K562 (cell line): ENCODE measurements around the gene MMAB. TPM values are rescaled to one million over a fixed set of nuclear protein-coding genes. Genes with fewer than 3 reads are reported as not detected.

Source experiments
- ADNP ChIP-seq: fragments of 200-800 bp; sonication (Bioruptor generic); IDR thresholded peaks from 2 replicates; pipeline ENCODE4 v1.6.1; 2016; ENCODE audit warnings: missing genetic modification characterization, missing compliant biosample characterization
- CEBPZ ChIP-seq: fragments of 150-350 bp; IDR thresholded peaks from 2 replicates; pipeline ENCODE4 v1.6.1; 2014; ENCODE audit warnings: low read depth, mild to moderate bottlenecking, low read length, borderline replicate concordance
- DEAF1 ChIP-seq: fragments of 450-650 bp; formaldehyde crosslinking; IDR thresholded peaks from 2 replicates; pipeline ENCODE4 v1.4.0; 2020; ENCODE audit warnings: mild to moderate bottlenecking, moderate library complexity
- ETV6 ChIP-seq, 3 experiments: fragments of 150-350 bp in 1 of 3; sonication (generic) in 1 of 3; formaldehyde crosslinking in 1 of 3; IDR thresholded peaks; 2 replicates each; pipeline versions ENCODE4 v1.6.1 to v1.8.0; 2014 to 2022; ENCODE audit warnings: borderline replicate concordance in 2 of 3, low read depth in 2 of 3, antibody characterized with exemption in 1 of 3, low read length in 1 of 3, mild to moderate bottlenecking in 1 of 3, missing genetic modification reagents in 1 of 3
- FOXO4 ChIP-seq: fragments of 450-650 bp; formaldehyde crosslinking; IDR thresholded peaks from 2 replicates; pipeline ENCODE4 v1.4.0; 2020; ENCODE audit warnings: mild to moderate bottlenecking, moderate library complexity
- LCOR ChIP-seq: sonication (generic); formaldehyde crosslinking; IDR thresholded peaks from 2 replicates; pipeline ENCODE4 v1.8.0; 2022; ENCODE audit warnings: mild to moderate bottlenecking, missing genetic modification reagents
- NFIC ChIP-seq: fragments of 450-650 bp; IDR thresholded peaks from 2 replicates; pipeline ENCODE4 v1.6.1; 2017; ENCODE audit warnings: mild to moderate bottlenecking, inconsistent platforms
- NFRKB ChIP-seq: fragments of 450-650 bp; IDR thresholded peaks from 2 replicates; pipeline ENCODE4 v1.6.1; 2016; ENCODE audit warnings: low read depth
- OTX1 ChIP-seq: fragments of 450-650 bp; formaldehyde crosslinking; IDR thresholded peaks from 2 replicates; pipeline ENCODE4 v1.4.0; 2022; ENCODE audit warnings: mild to moderate bottlenecking
- SAP30 ChIP-seq: fragments of 200-600 bp; sonication (generic); IDR thresholded peaks from 2 replicates; pipeline ENCODE4 v1.6.1; 2012; ENCODE audit warnings: borderline replicate concordance, low read depth, mild to moderate bottlenecking, moderate library complexity, low read length, control low read depth, inconsistent platforms; ENCODE audit not compliant: insufficient read depth, poor library complexity, severe bottlenecking
- SLC30A9 ChIP-seq: fragments of 250-450 bp; sonication (Bioruptor Pico); IDR thresholded peaks from 2 replicates; pipeline ENCODE4 v1.8.0; 2022; ENCODE audit warnings: mild to moderate bottlenecking, moderate library complexity
- SMARCE1 ChIP-seq: fragments of 450-650 bp; IDR thresholded peaks from 2 replicates; pipeline ENCODE4 v1.7.1; 2016; ENCODE audit warnings: mild to moderate bottlenecking
- STAT5A ChIP-seq: IDR thresholded peaks from 2 replicates; pipeline ENCODE4 v1.6.1; 2012; ENCODE audit warnings: low read length, inconsistent platforms, borderline replicate concordance
- ZKSCAN8 ChIP-seq: fragments of 200-800 bp; sonication (Bioruptor generic); IDR thresholded peaks from 2 replicates; pipeline ENCODE4 v1.6.1; 2016; ENCODE audit warnings: missing genetic modification characterization, missing compliant biosample characterization
- ZNF324 ChIP-seq: fragments of 250-450 bp; sonication (Bioruptor Pico); IDR thresholded peaks from 2 replicates; pipeline ENCODE4 v1.4.0; 2020; ENCODE audit warnings: mild to moderate bottlenecking
- ZNF398 ChIP-seq: fragments of 250-450 bp; sonication (Bioruptor Pico); IDR thresholded peaks from 2 replicates; pipeline ENCODE4 v1.8.0; 2021; ENCODE audit warnings: moderate library complexity, mild to moderate bottlenecking, inconsistent platforms
- ZNF444 ChIP-seq: fragments of 250-450 bp; sonication (Bioruptor Pico); IDR thresholded peaks from 2 replicates; pipeline ENCODE4 v1.4.0; 2020; ENCODE audit warnings: mild to moderate bottlenecking, moderate library complexity
- ZNF445 ChIP-seq: fragments of 250-450 bp; sonication (Bioruptor Pico); IDR thresholded peaks from 2 replicates; pipeline ENCODE4 v1.4.0; 2020; ENCODE audit warnings: low read depth, mild to moderate bottlenecking, moderate library complexity
- ZNF57 ChIP-seq: fragments of 450-650 bp; formaldehyde crosslinking; IDR thresholded peaks from 2 replicates; pipeline ENCODE4 v1.4.0; 2020; ENCODE audit warnings: mild to moderate bottlenecking, moderate library complexity
- polyA plus RNA-seq, 8 experiments: library from polyadenylated mRNA; depleted of rRNA in 4 of 8; stranded (reverse) in 5 of 8; unstranded in 3 of 8; fragments of >200 nt; fragmentation: Nextera tagmentation in 2 of 8; fragmentation: Illumina TruSeq in 1 of 8; extraction: Ambion mirVana in 2 of 8; extraction: Trizol in 1 of 8; gene quantifications; 2 replicates each; pipeline versions ENCODE4 v1.2.1 to v1.2.3, GENCODE V29; 2011 to 2014; ENCODE audit warnings: inconsistent platforms in 1 of 8, missing spikeins in 1 of 8
- total RNA-seq, 7 experiments: library from RNA; depleted of rRNA in 6 of 7; stranded (reverse); fragments of >200 nt in 6 of 7; fragmentation: Illumina TruSeq in 2 of 7; extraction: Trizol in 2 of 7; gene quantifications; 2 replicates each; pipeline versions ENCODE4 v1.2.1 to v1.2.3, GENCODE V29; 2011 to 2021; ENCODE audit warnings: low replicate concordance in 1 of 7

Gene MMAB
- total and polyA plus RNA-seq, 9 of the 15 experiments (the other 6 are each of a cell fraction or from before 2014, with no cell fraction given), result 9.5 to 76.1 (median 46.2) TPM

GRCh38 chr12:109573029-109573913 lies at the start of gene MMAB, which contains the start of gene MVK (continued):
- no peak for TF ChIP-seq ETV6 (IDR thresholded peaks at IDR 0.05; ENCODE audit: borderline replicate concordance in 1 of 2, low read depth in 2 of 2, low read length in 1 of 2)
- no peak for TF ChIP-seq ETV6 (CRISPR knock-in tag; IDR thresholded peaks at IDR 0.05; ENCODE audit: borderline replicate concordance)
- TF ChIP-seq NFRKB, result no peak; the same call in 1 of the 2 replicates
- no peak for TF ChIP-seq SLC30A9 (CRISPR knock-in tag)
- no peak for TF ChIP-seq ZNF398 (CRISPR knock-in tag)
- peak; percentile 76 for TF ChIP-seq NFIC
- peak; percentile 91 for TF ChIP-seq SAP30
- TF ChIP-seq ZNF57 (CRISPR knock-in tag), result no peak
- no peak for TF ChIP-seq DEAF1 (CRISPR knock-in tag)
- peak; percentile 63; the same call in 1 of the 2 replicates for TF ChIP-seq OTX1
- no peak for TF ChIP-seq ADNP (tag)
- TF ChIP-seq FOXO4 (CRISPR knock-in tag), result no peak
- no peak for TF ChIP-seq SMARCE1
- no peak for TF ChIP-seq ZNF324 (CRISPR knock-in tag)
- TF ChIP-seq CEBPZ, result peak; percentile 84; the same call in 1 of the 2 replicates
- no peak; the same call in 1 of the 2 replicates for TF ChIP-seq STAT5A
- no peak for TF ChIP-seq ZNF444 (CRISPR knock-in tag)
- TF ChIP-seq LCOR (CRISPR knock-in tag), result no peak
- no peak for TF ChIP-seq ZNF445 (CRISPR knock-in tag)
- TF ChIP-seq ZKSCAN8, result no peak
